ENCODE measurements around the gene MRPL42. TPM values are rescaled to one million over a fixed set of nuclear protein-coding genes. Genes with fewer than 3 reads are reported as not detected.

Gene MRPL42
- total and polyA plus RNA-seq, 9 donors = 22.4 to 72.7 (median 44.9) TPM

DNA sequence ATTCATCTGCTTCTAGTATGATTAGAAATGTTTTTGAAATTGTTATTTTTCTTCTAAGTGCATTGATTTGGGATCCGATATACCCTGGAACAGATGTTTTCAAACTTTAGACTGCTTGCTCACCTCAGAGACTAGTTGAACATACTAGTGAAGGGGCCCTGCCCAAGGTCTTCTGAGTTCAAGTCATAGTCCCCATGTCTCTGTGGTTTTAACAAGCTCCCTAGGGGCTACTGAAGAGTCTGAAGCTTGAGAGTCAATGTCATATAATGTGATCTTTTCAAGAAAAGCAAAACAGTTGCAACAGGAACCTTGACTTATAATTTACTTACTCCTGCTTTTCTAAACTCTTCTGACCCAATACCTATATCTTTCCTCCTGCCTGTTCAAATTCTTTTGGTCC is 18.0 kb upstream of the MRPL42 start:
- Histone ChIP-seq H3K4me1 (ENCODE audit: insufficient read depth) (no peaks in the 10 kb centered on the region), H3K4me3 (no peak overlapping the region), H3K36me3 (no peaks in the 10 kb centered on the region), H3K27ac (no peak overlapping the region), H3K9me3 (no peaks in the 10 kb centered on the region), H3K27me3 (no peaks in the 10 kb centered on the region)
- DNase-seq = no peak
- no peak for TF ChIP-seq POLR2A (IDR thresholded peaks at IDR 0.05)
- no peak for TF ChIP-seq EP300 (IDR thresholded peaks at IDR 0.05)
- TF ChIP-seq, protein P1, sequence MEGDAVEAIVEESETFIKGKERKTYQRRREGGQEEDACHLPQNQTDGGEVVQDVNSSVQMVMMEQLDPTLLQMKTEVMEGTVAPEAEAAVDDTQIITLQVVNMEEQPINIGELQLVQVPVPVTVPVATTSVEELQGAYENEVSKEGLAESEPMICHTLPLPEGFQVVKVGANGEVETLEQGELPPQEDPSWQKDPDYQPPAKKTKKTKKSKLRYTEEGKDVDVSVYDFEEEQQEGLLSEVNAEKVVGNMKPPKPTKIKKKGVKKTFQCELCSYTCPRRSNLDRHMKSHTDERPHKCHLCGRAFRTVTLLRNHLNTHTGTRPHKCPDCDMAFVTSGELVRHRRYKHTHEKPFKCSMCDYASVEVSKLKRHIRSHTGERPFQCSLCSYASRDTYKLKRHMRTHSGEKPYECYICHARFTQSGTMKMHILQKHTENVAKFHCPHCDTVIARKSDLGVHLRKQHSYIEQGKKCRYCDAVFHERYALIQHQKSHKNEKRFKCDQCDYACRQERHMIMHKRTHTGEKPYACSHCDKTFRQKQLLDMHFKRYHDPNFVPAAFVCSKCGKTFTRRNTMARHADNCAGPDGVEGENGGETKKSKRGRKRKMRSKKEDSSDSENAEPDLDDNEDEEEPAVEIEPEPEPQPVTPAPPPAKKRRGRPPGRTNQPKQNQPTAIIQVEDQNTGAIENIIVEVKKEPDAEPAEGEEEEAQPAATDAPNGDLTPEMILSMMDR (IDR thresholded peaks at IDR 0.05) = no peak
- WGBS, 3 donors = 75 to 86% (median 75%) methylated on average over 1 of the region's 1 CpG
- intact Hi-C loops (cut with DNase I) = no loop called here

DNA sequence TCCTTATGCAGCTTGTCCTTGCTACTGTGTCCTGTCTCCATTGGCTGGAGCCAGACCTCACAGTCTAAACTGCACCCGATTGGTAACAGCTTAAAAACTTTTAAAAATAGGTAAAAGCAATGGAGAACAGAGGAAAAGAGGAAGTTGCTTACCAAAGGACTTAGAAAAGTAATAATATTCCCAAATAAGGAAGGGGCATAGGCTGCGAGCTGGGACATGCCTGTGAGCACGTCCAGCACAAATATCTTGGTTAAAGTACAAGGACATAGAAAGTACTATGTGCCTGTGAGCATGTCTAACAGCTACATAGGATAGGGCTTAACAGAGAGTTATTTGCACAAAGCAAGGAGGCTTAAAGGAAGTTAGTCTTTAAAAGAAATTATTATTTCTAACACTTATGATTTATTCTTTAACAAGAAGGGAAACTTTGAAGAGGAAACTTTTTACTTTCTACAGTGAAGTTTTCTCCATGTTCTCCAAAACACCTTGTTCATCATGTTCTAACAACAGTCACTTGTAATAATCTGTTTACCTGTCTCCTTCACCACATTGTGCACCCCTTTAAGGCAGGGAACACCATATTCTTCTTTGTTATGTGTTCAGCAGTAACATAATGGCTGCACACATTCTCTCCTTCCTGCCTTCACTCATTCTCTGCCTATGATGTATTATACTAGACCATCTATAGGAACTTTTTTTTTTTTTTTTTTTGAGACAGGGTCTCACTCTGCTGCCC is 15.7 kb upstream of the MRPL42 start:
- H3K27ac ChIP-seq = no peak overlapping the region
- H3K36me3 ChIP-seq = no peaks in the 10 kb centered on the region
- no peak overlapping the region for H3K4me3 ChIP-seq
- WGBS, 3 donors = 42 to 53% (median 44%) methylated on average over 3 of the region's 3 CpGs
- H3K27me3 ChIP-seq = no peaks in the 10 kb centered on the region
- H3K4me1 ChIP-seq (ENCODE audit: insufficient read depth) = no peaks in the 10 kb centered on the region
- intact Hi-C loops (cut with DNase I) = no loop called here
- H3K9me3 ChIP-seq = no peaks in the 10 kb centered on the region
- TF ChIP-seq EP300 (IDR thresholded peaks at IDR 0.05) (no peak), POLR2A (IDR thresholded peaks at IDR 0.05) (no peak)
- TF ChIP-seq, protein P1 (IDR thresholded peaks at IDR 0.05) = no peak
- no peak for DNase-seq

DNA sequence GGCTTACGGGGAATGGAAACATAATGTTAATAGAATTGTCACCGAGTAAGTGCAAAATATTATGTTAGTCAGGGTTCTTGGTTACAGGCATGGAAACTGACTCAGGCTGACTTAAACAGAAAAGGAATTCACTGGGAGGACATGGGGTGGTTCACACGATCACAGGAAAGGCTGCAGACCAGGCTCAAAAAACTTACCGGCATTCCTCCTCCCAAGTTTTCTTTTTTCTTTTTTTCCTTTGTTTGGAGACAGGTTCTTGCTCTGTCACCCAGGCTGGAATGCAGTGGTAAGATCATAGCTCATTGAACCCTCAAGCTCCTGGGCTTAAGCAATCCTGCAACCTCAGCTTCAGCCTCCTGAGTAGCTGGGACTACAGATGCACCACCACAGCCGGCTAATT is 13.7 kb upstream of the MRPL42 start:
- Histone ChIP-seq H3K9me3 (no peaks in the 10 kb centered on the region), H3K36me3 (no peaks in the 10 kb centered on the region), H3K27ac (no peak overlapping the region), H3K27me3 (no peaks in the 10 kb centered on the region), H3K4me3 (no peak overlapping the region), H3K4me1 (ENCODE audit: insufficient read depth) (no peaks in the 10 kb centered on the region)
- no peak for DNase-seq
- WGBS, 3 donors = 75 to 86% (median 83%) methylated on average over 5 of the region's 5 CpGs
- intact Hi-C loops (cut with DNase I) = no loop called here
- TF ChIP-seq EP300 (IDR thresholded peaks at IDR 0.05) (no peak), POLR2A (IDR thresholded peaks at IDR 0.05) (no peak)
- TF ChIP-seq, protein P1 (IDR thresholded peaks at IDR 0.05) = no peak

DNA sequence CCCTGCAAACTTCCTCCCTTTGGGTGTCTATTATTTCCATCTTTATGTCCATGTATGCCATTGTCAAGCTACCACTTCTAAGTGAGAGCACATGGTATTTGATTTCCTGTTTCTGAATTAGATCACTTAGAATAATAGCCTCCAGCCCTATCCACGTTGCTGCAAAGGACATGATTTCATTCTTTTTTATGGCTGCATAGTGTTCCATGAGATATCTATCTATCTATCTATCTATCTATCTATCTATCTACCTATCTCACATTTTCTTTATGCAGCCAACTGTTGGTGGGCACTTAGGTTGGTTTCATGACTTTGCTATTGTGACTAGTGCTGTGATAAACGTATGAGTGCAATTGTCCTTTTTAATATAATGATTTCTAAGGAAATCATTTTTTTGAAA is 11.2 kb upstream of the MRPL42 start:
- H3K4me3 ChIP-seq = no peak overlapping the region
- 59 to 71% (median 62%) methylated on average over 2 of the region's 2 CpGs for WGBS, 3 donors
- intact Hi-C loops (cut with DNase I) = no loop called here

More for the DNA sequence above, 11.2 kb upstream of the MRPL42 start:
- Histone ChIP-seq H3K27ac (no peak overlapping the region), H3K36me3 (no peaks in the 10 kb centered on the region), H3K27me3 (no peaks in the 10 kb centered on the region), H3K9me3 (no peaks in the 10 kb centered on the region), H3K4me1 (ENCODE audit: insufficient read depth) (no peaks in the 10 kb centered on the region)
- DNase-seq = no peak
- TF ChIP-seq, protein P1 (IDR thresholded peaks at IDR 0.05) = no peak
- TF ChIP-seq POLR2A (IDR thresholded peaks at IDR 0.05) (no peak), EP300 (IDR thresholded peaks at IDR 0.05) (no peak)
